ENCODE measurements around the gene RNF150. TPM values are rescaled to one million over a fixed set of nuclear protein-coding genes. Genes with fewer than 3 reads are reported as not detected.

Gene RNF150
- polyA plus RNA-seq, 1 donor from 2014 or later = 15.3 TPM

- Histone ChIP-seq H3K27me3 (ENCODE audit: insufficient read depth, low read depth, low read length) (peaks cover 56% of the 10 kb centered on the region), H3F3A (ENCODE audit: insufficient read depth, low read length, poor library complexity, severe bottlenecking) (no peaks in the 10 kb centered on the region), H3K4me2 (ENCODE audit: low read length) (no peak overlapping the region), H3K9me3 (ENCODE audit: low read length) (no peaks in the 10 kb centered on the region), H3K9me2 (ENCODE audit: insufficient read depth, low read length) (no peaks in the 10 kb centered on the region), H3K4me3 (ENCODE audit: low read length) (no peak overlapping the region), H3K36me3 (ENCODE audit: insufficient read depth, low read length) (no peaks in the 10 kb centered on the region), H3K9ac (ENCODE audit: low read length) (no peak overlapping the region), H2AFZ (ENCODE audit: low read depth, low read length) (no peak overlapping the region), H3K27ac (ENCODE audit: low read length) (no peak overlapping the region), H4K20me1 (ENCODE audit: insufficient read depth) (no peaks in the 10 kb centered on the region), H3K79me2 (replicated peaks; ENCODE audit: insufficient read depth, low read length) (no peaks in the 10 kb centered on the region)
- no peak for TF ChIP-seq MXI1 (conservative IDR thresholded peaks at IDR 0.05; ENCODE audit: poor library complexity, severe bottlenecking)
- TF ChIP-seq SMC3 (conservative IDR thresholded peaks at IDR 0.05; ENCODE audit: poor library complexity) = no peak
- TF ChIP-seq TAF1 (IDR thresholded peaks at IDR 0.05; ENCODE audit: low read depth) = no peak
- TF ChIP-seq RAD21 (conservative IDR thresholded peaks at IDR 0.05) = no peak
- TF ChIP-seq CTCF (IDR thresholded peaks at IDR 0.05; ENCODE audit: poor library complexity, severe bottlenecking) = no peak
- no peak for TF ChIP-seq REST (IDR thresholded peaks at IDR 0.05; ENCODE audit: borderline replicate concordance)
- no peak for TF ChIP-seq POLR2AphosphoS5 (IDR thresholded peaks at IDR 0.05)
- no peak for TF ChIP-seq EZH2 (IDR thresholded peaks at IDR 0.05; ENCODE audit: borderline replicate concordance, insufficient read depth, low read length, poor library complexity, severe bottlenecking)
- TF ChIP-seq EP300 (conservative IDR thresholded peaks at IDR 0.05; ENCODE audit: poor library complexity, severe bottlenecking) = no peak
These were observed 267.7 kb downstream of the RNF150 start for GRCh38 chr4:140865253-140866217.

DNA sequence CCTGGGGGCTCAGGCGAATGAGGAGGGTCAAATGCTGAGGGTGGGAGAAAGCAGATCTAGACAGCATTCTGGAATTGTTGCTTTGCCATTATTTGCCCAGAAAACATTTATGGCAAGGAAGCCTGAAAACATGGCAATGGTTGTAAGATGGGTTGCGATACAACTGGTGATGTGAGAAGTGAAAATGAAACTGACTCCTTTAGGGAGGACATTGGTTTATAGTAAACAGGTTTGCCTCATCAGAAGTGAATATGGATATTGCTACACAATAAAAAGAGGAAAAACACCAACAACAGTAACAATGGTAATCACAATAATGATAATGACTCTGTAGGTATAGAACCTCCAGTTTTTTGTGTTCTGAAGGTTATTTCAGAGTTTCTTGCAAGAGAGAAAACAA, 270.1 kb downstream of the RNF150 start:
- Histone ChIP-seq H3K9ac (ENCODE audit: low read length) (no peak overlapping the region), H3K9me3 (ENCODE audit: low read length) (no peaks in the 10 kb centered on the region), H3K4me3 (ENCODE audit: low read length) (no peak overlapping the region), H3K36me3 (ENCODE audit: insufficient read depth, low read length) (no peaks in the 10 kb centered on the region), H3F3A (ENCODE audit: insufficient read depth, low read length, poor library complexity, severe bottlenecking) (no peaks in the 10 kb centered on the region), H3K9me2 (ENCODE audit: insufficient read depth, low read length) (no peaks in the 10 kb centered on the region), H3K27ac (ENCODE audit: low read length) (no peak overlapping the region), H3K79me2 (replicated peaks; ENCODE audit: insufficient read depth, low read length) (no peaks in the 10 kb centered on the region), H3K4me2 (ENCODE audit: low read length) (no peak overlapping the region), H3K27me3 (ENCODE audit: insufficient read depth, low read depth, low read length) (peaks cover 37% of the 10 kb centered on the region), H4K20me1 (ENCODE audit: insufficient read depth) (no peaks in the 10 kb centered on the region), H2AFZ (ENCODE audit: low read depth, low read length) (no peak overlapping the region)
- no peak for TF ChIP-seq EZH2 (IDR thresholded peaks at IDR 0.05; ENCODE audit: borderline replicate concordance, insufficient read depth, low read length, poor library complexity, severe bottlenecking)
- TF ChIP-seq POLR2AphosphoS5 (IDR thresholded peaks at IDR 0.05) = no peak
- TF ChIP-seq MXI1 (conservative IDR thresholded peaks at IDR 0.05; ENCODE audit: poor library complexity, severe bottlenecking) = no peak
- no peak for TF ChIP-seq SMC3 (conservative IDR thresholded peaks at IDR 0.05; ENCODE audit: poor library complexity)
- TF ChIP-seq CTCF (IDR thresholded peaks at IDR 0.05; ENCODE audit: poor library complexity, severe bottlenecking) = no peak
- TF ChIP-seq TAF1 (IDR thresholded peaks at IDR 0.05; ENCODE audit: low read depth) = no peak

All from neural cell (in vitro differentiated cells).